Gastrocnemius medialis (tissue), 4 donors: ENCODE results near the gene CCDC80. TPM values are rescaled to one million over a fixed set of nuclear protein-coding genes. Genes with fewer than 3 reads are reported as not detected.
A peak's percentile ranks its signal among the peaks of the same experiment; 100 is the strongest.
"Not testable (repeated sequence)": the region's sequence is repeated elsewhere in the genome, so short reads cannot be mapped to it uniquely, and the experiment has no call there.

Experiments used
- ATAC-seq, 2 donors: fragments of 150-250 bp; one replicate each; pipeline ENCODE4 v1.9.1; 2016
- DNase-seq, 2 donors: peaks; one replicate each; pipeline ENCODE4 v3.0.0-alpha.2; 2019
- H3K27ac ChIP-seq, 4 donors: fragments of 200-600 bp; sonication (generic); 1 replicate in 1 of 4; 2 replicates in 3 of 4; pipeline ENCODE4 v1.5.1; 2016 to 2018; ENCODE audit warnings: mild to moderate bottlenecking in 2 of 4, moderate library complexity in 1 of 4
- H3K27me3 ChIP-seq, 3 donors: fragments of 200-600 bp; sonication (generic) in 2 of 3; 1 replicate in 1 of 3; 2 replicates in 2 of 3; pipeline versions ENCODE4 v1.5.1 to v1.6.0; 2016 to 2019; ENCODE audit warnings: mild to moderate bottlenecking in 1 of 3, moderate library complexity in 1 of 3
- H3K36me3 ChIP-seq, 2 donors: fragments of 200-600 bp; sonication (generic) in 1 of 2; one replicate each; pipeline ENCODE4 v1.5.1; 2017 to 2018
- H3K4me1 ChIP-seq, 2 donors: fragments of 200-600 bp; sonication (generic) in 1 of 2; one replicate each; pipeline ENCODE4 v1.5.1; 2016 to 2017; ENCODE audit warnings: mild to moderate bottlenecking in 2 of 2
- H3K4me3 ChIP-seq, 4 donors: fragments of 200-600 bp; sonication (generic) in 3 of 4; 1 replicate in 1 of 4; 2 replicates in 3 of 4; pipeline ENCODE4 v1.5.1; 2016 to 2019; ENCODE audit warnings: mild to moderate bottlenecking in 2 of 4
- H3K9me3 ChIP-seq, 3 donors: fragments of 200-600 bp; sonication (generic) in 2 of 3; 1 replicate in 1 of 3; 2 replicates in 2 of 3; pipeline ENCODE4 v1.5.1; 2016 to 2019
- POLR2A ChIP-seq, 2 donors: fragments of 450-650 bp; IDR thresholded peaks; one replicate each; pipeline ENCODE4 v1.6.1; 2017; ENCODE audit warnings: antibody characterized with exemption in 2 of 2, mild to moderate bottlenecking in 2 of 2, moderate library complexity in 2 of 2
- in situ Hi-C, 4 donors: fragments of 200-750 bp; cut with MboI; loops; one replicate each; pipeline versions ENCODE4 v1.15.0 to v1.8.0; 2017; ENCODE audit warnings: low sequenced_read_pairs in 4 of 4
- intact Hi-C: fragments of 100-400 bp; cut with DNase I; formaldehyde crosslinking; loops from one replicate; pipeline ENCODE4 v1.15.1; 2023; ENCODE audit warnings: low total_unique reads
- total RNA-seq, 4 donors: library from RNA; depleted of rRNA; stranded (reverse); fragments of >200 nt; gene quantifications; one replicate each; pipeline versions ENCODE4 v1.1.0 to v1.2.3, GENCODE V29; 2016
- TF ChIP-seq, protein P1 (sequence below), 5 experiments: fragments of 450-650 bp in 3 of 5; fragments of 200-600 bp in 2 of 5; sonication (generic) in 2 of 5; IDR thresholded peaks in 4 of 5; conservative IDR thresholded peaks in 1 of 5; 1 replicate in 4 of 5; 2 replicates in 1 of 5; pipeline ENCODE4 v1.5.1; 2016 to 2019; ENCODE audit warnings: antibody characterized with exemption in 5 of 5, mild to moderate bottlenecking in 3 of 5, moderate library complexity in 3 of 5

Gene CCDC80
- total RNA-seq, 4 donors from 2014 or later, result 0.63 to 13.5 (median 3.4) TPM

DNA sequence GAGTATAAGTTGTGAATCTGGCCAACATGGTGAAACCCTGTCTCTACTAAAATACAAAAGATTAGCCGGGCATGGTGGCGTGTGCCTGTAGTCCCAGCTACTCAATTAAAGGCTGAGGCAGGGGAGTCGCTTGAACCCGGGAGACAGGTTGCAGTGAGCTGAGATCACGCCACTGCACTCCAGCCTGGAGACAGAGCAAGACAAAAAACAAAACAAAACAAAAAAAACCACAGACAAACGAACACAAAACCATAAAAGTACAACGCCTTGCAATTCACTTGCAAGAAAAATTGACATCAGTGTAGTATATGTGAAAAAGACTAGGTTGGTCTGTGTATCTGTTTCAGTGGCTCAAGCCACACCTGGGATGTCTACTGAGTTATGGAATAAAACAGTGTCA is 29.9 kb upstream of the CCDC80 start:
- Histone ChIP-seq H3K36me3 (no peaks in the 10 kb centered on the region), H3K27me3 (no peaks in the 10 kb centered on the region), H3K4me1 (no peaks in the 10 kb centered on the region), H3K9me3 (no peaks in the 10 kb centered on the region), H3K27ac (no peak overlapping the region), H3K4me3 (no peak overlapping the region)
- ATAC-seq (no peak), DNase-seq (no peak)
- in situ Hi-C loops, result no loop called here
- intact Hi-C loops, result no loop called here
- no peak for TF ChIP-seq POLR2A (IDR thresholded peaks at IDR 0.05)
- TF ChIP-seq, protein P1, sequence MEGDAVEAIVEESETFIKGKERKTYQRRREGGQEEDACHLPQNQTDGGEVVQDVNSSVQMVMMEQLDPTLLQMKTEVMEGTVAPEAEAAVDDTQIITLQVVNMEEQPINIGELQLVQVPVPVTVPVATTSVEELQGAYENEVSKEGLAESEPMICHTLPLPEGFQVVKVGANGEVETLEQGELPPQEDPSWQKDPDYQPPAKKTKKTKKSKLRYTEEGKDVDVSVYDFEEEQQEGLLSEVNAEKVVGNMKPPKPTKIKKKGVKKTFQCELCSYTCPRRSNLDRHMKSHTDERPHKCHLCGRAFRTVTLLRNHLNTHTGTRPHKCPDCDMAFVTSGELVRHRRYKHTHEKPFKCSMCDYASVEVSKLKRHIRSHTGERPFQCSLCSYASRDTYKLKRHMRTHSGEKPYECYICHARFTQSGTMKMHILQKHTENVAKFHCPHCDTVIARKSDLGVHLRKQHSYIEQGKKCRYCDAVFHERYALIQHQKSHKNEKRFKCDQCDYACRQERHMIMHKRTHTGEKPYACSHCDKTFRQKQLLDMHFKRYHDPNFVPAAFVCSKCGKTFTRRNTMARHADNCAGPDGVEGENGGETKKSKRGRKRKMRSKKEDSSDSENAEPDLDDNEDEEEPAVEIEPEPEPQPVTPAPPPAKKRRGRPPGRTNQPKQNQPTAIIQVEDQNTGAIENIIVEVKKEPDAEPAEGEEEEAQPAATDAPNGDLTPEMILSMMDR (IDR thresholded peaks at IDR 0.05 in 4 of 5, conservative IDR thresholded peaks at IDR 0.05 in 1 of 5), result no peak

- no peak overlapping the region for H3K4me3 ChIP-seq
- H3K4me1 ChIP-seq, result no peaks in the 10 kb centered on the region
- DNase-seq (no peak), ATAC-seq (no peak)
- no peaks in the 10 kb centered on the region for H3K36me3 ChIP-seq
- H3K27ac ChIP-seq, result no peak overlapping the region
- H3K27me3 ChIP-seq, result no peaks in the 10 kb centered on the region
- in situ Hi-C loops (no loop called here), intact Hi-C loops (no loop called here)
- TF ChIP-seq, protein P1 (IDR thresholded peaks at IDR 0.05 in 4 of 5, conservative IDR thresholded peaks at IDR 0.05 in 1 of 5), result no peak
- TF ChIP-seq POLR2A (IDR thresholded peaks at IDR 0.05), result no peak
- no peaks in the 10 kb centered on the region for H3K9me3 ChIP-seq
Measured at GRCh38 chr3:112667599-112667998, 26.7 kb upstream of the CCDC80 start.

DNA sequence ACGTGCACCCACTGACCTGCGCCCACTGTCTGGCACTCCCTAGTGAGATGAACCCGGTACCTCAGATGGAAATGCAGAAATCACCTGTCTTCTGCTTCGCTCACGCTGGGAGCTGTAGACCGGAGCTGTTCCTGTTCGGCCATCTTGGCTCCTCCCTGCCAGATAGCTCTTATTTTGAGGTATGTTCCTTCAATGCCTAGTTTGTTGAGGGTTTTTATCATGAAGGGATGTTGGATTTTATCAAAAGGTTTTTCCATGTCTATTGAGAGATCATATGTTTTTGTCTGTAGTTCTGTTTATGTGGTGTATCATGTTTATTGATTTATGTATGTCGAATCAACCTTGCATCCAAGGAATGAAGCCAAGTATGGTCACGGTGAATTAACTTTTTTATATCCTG is 24.1 kb upstream of the CCDC80 start:
- intact Hi-C loops, H3K27me3 ChIP-seq, H3K4me3 ChIP-seq, in situ Hi-C loops, H3K36me3 ChIP-seq, H3K9me3 ChIP-seq, H3K4me1 ChIP-seq, H3K27ac ChIP-seq, ATAC-seq, DNase-seq: not testable (repeated sequence)

DNA sequence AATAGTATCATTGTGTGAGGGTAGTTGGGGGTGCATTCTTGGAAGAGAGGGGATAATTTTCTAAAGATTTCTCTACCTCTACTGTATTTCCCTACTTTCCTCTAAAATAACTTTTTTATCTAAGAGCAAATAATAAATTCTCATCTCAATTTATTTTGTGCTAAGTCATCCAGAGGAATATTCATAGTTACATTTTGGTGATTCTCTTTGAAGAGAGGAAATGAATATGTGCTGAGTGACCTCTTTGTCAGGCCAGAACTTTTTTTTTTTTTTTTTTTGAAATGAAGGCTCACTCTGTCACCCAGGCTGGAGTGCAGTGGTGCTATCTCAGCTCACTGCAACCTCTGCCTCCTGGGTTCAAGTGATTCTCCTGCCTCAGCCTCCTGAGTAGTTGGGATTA is 15.1 kb upstream of the CCDC80 start:
- Histone ChIP-seq H3K27me3 (no peaks in the 10 kb centered on the region), H3K4me3 (no peak overlapping the region), H3K27ac (no peak overlapping the region), H3K4me1 (no peaks in the 10 kb centered on the region), H3K9me3 (no peaks in the 10 kb centered on the region), H3K36me3 (no peaks in the 10 kb centered on the region)
- TF ChIP-seq, protein P1 (IDR thresholded peaks at IDR 0.05 in 4 of 5, conservative IDR thresholded peaks at IDR 0.05 in 1 of 5), result no peak
- no peak for TF ChIP-seq POLR2A (IDR thresholded peaks at IDR 0.05)
- DNase-seq, result no peak
- ATAC-seq, result no peak
- intact Hi-C loops, result no loop called here
- in situ Hi-C loops, result no loop called here

DNA sequence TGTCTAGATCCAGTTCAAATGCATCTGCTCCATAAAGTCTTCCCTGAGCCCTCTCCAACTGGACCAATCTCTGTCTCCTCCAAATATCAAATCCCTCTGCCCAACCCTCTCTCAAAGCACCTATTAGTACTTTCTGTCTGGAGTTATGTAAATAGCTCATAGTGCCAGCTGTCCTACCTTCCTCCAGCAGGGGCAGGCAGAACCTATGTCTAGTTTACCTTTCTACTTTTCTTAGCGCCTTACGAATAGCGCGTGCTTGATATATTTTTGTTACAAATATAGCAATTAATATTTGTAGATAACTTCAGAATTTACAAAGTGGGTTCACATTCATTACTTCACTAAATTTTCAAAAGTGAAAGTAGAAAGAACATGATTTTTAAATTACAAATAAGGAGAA is 14.0 kb upstream of the CCDC80 start:
- no peaks in the 10 kb centered on the region for H3K36me3 ChIP-seq
- no peak for TF ChIP-seq POLR2A (IDR thresholded peaks at IDR 0.05)
- TF ChIP-seq, protein P1 (IDR thresholded peaks at IDR 0.05 in 4 of 5, conservative IDR thresholded peaks at IDR 0.05 in 1 of 5), result no peak
- peak overlapping the region in 1 of 4 donors; percentile 16 for H3K27ac ChIP-seq
- intact Hi-C loops, result no loop called here
- H3K4me1 ChIP-seq, result no peaks in the 10 kb centered on the region
- no peak for DNase-seq
- in situ Hi-C loops, result no loop called here
- no peaks in the 10 kb centered on the region for H3K27me3 ChIP-seq
- no peak overlapping the region for H3K4me3 ChIP-seq
- no peaks in the 10 kb centered on the region for H3K9me3 ChIP-seq
- ATAC-seq, result no peak
